Mesothelial cell of epicardium (in vitro differentiated cells): ENCODE results near the gene GET3. TPM values are rescaled to one million over a fixed set of nuclear protein-coding genes. Genes with fewer than 3 reads are reported as not detected.
A peak's percentile ranks its signal among the peaks of the same experiment; 100 is the strongest.

Experiments
- DNase-seq, 2 experiments: peaks; one replicate each; pipeline ENCODE4 v3.0.0; 2021; ENCODE audit warnings: low spot score in 2 of 2; ENCODE audit not compliant: unreplicated experiment in 2 of 2
- H3K27ac Mint-ChIP-seq: 2 replicates; pipeline ENCODE4 v1.8.0; 2021; ENCODE audit warnings: mixed read lengths
- H3K27me3 Mint-ChIP-seq: 2 replicates; pipeline ENCODE4 v1.8.0; 2021; ENCODE audit warnings: low read depth, mixed read lengths
- H3K36me3 Mint-ChIP-seq: 2 replicates; pipeline ENCODE4 v1.8.0; 2021; ENCODE audit warnings: mixed read lengths
- H3K4me1 Mint-ChIP-seq: 2 replicates; pipeline ENCODE4 v1.8.0; 2021; ENCODE audit warnings: mixed read lengths
- H3K4me3 Mint-ChIP-seq: 2 replicates; pipeline ENCODE4 v1.8.0; 2021; ENCODE audit warnings: mild to moderate bottlenecking, moderate library complexity, mixed read lengths
- H3K9me3 Mint-ChIP-seq: 2 replicates; pipeline ENCODE4 v1.8.0; 2021; ENCODE audit warnings: mixed read lengths
- total RNA-seq: library from RNA; stranded (reverse); gene quantifications from 3 replicates; pipeline ENCODE4 v1.2.1, GENCODE V29; 2021
- TF ChIP-seq, protein P1 (sequence below): fragments of 200-600 bp; sonication (generic); IDR thresholded peaks from one replicate; pipeline ENCODE4 v1.5.0; 2021; ENCODE audit warnings: antibody characterized with exemption; ENCODE audit not compliant: unreplicated experiment

The GET3 gene
- total RNA-seq, 1 donor from 2014 or later: 46.9 TPM

DNA sequence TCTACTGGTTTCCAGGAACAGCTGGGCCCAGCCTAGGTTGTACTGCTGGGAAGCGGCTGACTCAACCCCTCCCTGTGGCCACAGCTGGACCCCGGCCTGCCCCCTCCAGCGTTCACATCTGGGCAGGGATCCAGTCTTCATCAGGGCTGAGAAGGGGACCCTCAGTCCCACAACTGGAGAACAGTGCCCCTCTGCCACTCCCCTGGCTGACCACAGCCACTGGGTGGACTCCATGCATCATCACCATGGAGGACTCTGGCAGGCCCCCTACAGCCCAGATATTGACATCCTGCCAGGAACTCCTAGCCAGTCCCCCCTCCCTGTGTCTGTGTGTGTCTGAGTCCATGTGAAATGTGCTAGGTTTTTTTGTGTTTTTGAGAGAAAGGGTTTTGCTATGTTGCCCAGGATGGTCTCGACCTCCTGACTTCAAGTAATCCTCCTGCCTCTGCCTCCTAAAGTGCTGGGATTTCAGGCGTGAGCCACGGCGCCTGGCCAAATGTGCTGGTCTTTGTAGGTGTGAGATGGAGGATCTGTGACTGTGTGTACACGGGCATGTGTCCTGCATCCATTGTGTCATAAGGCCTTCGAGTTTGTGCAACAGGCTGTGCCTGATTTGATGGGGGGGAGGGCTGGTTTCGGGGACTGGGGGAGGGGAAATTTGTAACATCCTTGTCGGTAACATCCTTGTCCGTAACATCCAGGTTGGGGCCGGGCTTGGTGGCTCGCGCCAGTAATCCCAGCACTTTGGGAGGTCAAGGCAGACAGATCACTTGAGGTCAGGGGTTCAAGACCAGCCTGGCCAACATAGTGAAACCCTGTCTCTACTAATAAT, 42.1 kb downstream of the GET3 start:
- H3K4me3 Mint-ChIP-seq: peak overlapping the region; percentile 73
- no peaks in the 10 kb centered on the region for H3K9me3 Mint-ChIP-seq
- no peaks in the 10 kb centered on the region for H3K36me3 Mint-ChIP-seq
- H3K27me3 Mint-ChIP-seq: no peaks in the 10 kb centered on the region
- H3K27ac Mint-ChIP-seq: peak overlapping the region; percentile 96
- peaks cover 32% of the 10 kb centered on the region for H3K4me1 Mint-ChIP-seq
- DNase-seq: peak in 1 of 2 experiments; percentile 55
- TF ChIP-seq, protein P1, sequence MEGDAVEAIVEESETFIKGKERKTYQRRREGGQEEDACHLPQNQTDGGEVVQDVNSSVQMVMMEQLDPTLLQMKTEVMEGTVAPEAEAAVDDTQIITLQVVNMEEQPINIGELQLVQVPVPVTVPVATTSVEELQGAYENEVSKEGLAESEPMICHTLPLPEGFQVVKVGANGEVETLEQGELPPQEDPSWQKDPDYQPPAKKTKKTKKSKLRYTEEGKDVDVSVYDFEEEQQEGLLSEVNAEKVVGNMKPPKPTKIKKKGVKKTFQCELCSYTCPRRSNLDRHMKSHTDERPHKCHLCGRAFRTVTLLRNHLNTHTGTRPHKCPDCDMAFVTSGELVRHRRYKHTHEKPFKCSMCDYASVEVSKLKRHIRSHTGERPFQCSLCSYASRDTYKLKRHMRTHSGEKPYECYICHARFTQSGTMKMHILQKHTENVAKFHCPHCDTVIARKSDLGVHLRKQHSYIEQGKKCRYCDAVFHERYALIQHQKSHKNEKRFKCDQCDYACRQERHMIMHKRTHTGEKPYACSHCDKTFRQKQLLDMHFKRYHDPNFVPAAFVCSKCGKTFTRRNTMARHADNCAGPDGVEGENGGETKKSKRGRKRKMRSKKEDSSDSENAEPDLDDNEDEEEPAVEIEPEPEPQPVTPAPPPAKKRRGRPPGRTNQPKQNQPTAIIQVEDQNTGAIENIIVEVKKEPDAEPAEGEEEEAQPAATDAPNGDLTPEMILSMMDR: no peak

DNA sequence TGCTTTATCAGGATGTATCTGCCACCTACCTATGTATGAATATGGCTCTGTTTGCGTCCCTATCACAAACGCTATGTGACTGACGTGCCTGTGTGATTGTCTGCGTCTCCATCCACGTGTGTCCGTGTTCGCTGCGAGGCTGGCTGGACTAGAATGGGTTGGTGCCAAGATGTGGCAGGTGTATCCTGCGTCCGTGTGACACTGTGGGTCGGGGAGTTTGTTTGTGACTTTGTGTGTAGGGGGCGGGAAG, 44.8 kb downstream of the GET3 start:
- H3K27me3 Mint-ChIP-seq: no peaks in the 10 kb centered on the region
- H3K4me3 Mint-ChIP-seq: peak overlapping the region; percentile 78
- H3K27ac Mint-ChIP-seq: peak overlapping the region; percentile 97
- H3K9me3 Mint-ChIP-seq: no peaks in the 10 kb centered on the region
- peaks cover 28% of the 10 kb centered on the region for H3K4me1 Mint-ChIP-seq
- H3K36me3 Mint-ChIP-seq: no peaks in the 10 kb centered on the region
- TF ChIP-seq, protein P1: no peak
- DNase-seq: no peak

GRCh38 chr19:12782424-12783290, 45.4 kb downstream of the GET3 start:
- DNase-seq: peak; percentile 65 to 76
- Mint-ChIP-seq H3K27me3 (no peaks in the 10 kb centered on the region), H3K4me1 (peaks cover 24% of the 10 kb centered on the region), H3K9me3 (no peaks in the 10 kb centered on the region), H3K36me3 (no peaks in the 10 kb centered on the region), H3K4me3 (peak overlapping the region; percentile 78), H3K27ac (peak overlapping the region; percentile 97)
- TF ChIP-seq, protein P1: no peak

DNA sequence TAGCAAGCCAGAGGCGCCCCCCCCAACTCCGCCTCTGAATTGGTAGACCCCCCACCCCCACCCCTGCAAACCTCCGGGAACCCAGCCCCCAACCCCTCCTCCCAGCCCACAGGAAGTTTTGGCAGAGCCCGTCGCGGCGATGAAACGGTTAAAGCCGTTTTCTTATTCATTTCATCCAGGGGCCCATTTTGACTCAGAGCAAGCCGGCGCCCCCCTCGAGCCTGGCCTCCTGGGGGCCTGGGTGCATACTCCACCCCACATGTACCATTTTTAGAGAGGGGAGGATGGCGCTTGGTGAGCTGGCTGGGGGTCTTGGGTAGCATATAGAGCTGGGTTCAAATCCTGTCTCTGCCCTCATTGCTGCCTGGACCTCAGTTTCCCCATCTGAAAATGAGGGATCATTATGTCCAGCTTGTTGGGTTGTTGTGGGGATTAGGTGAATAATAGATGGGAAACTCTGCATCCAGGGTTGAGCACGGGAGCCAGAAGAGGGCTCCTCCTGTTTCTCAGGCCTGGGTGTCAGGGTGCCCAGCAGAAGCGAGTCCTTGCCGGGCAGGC, 46.1 kb downstream of the GET3 start:
- TF ChIP-seq, protein P1: no peak
- no peak for DNase-seq
- peak overlapping the region; percentile 63 for H3K4me3 Mint-ChIP-seq
- no peaks in the 10 kb centered on the region for H3K27me3 Mint-ChIP-seq
- peak overlapping the region; percentile 85 for H3K27ac Mint-ChIP-seq
- H3K36me3 Mint-ChIP-seq: no peaks in the 10 kb centered on the region
- peaks cover 27% of the 10 kb centered on the region for H3K4me1 Mint-ChIP-seq
- H3K9me3 Mint-ChIP-seq: no peaks in the 10 kb centered on the region

GRCh38 chr19:12783849-12784393, 46.6 kb downstream of the GET3 start:
- peak overlapping the region; percentile 63 for H3K4me3 Mint-ChIP-seq
- no peaks in the 10 kb centered on the region for H3K36me3 Mint-ChIP-seq
- H3K27me3 Mint-ChIP-seq: no peaks in the 10 kb centered on the region
- peak overlapping the region; percentile 85 for H3K27ac Mint-ChIP-seq
- TF ChIP-seq, protein P1: no peak
- DNase-seq: no peak
- H3K9me3 Mint-ChIP-seq: no peaks in the 10 kb centered on the region
- H3K4me1 Mint-ChIP-seq: peaks cover 27% of the 10 kb centered on the region
